EL (cell line): ENCODE data around the gene ARRDC3.
"Not testable (repeated sequence)": the region's sequence is repeated elsewhere in the genome, so short reads cannot be mapped to it uniquely, and the experiment has no call there.

Experiments
- DNase-seq: peaks from one replicate; pipeline ENCODE4 v3.0.0-alpha.2; 2016

ARRDC3 gene

GRCh38 chr5:91383027-91383955 is at the start of gene ARRDC3:
Gene ARRDC3 (minus strand): TSS chr5:91383317. CDS start chr5:91383092, 225 bp downstream.
- DNase-seq: peak; percentile 97

GRCh38 chr5:91430949-91431348 is 47.8 kb upstream of the ARRDC3 start:
- DNase-seq: no peak

- DNase-seq: no peak
Observed at GRCh38 chr5:91424638-91425436, 41.7 kb upstream of the ARRDC3 start.

- DNase-seq: no peak
Observed at GRCh38 chr5:91423871-91424270, 40.8 kb upstream of the ARRDC3 start.

- DNase-seq: no peak
Observed at GRCh38 chr5:91420879-91421278, 37.8 kb upstream of the ARRDC3 start.

- peak; percentile 64 for DNase-seq
Observed at GRCh38 chr5:91419571-91420537, 36.7 kb upstream of the ARRDC3 start.

- no peak for DNase-seq
Observed at GRCh38 chr5:91419136-91419535, 36.0 kb upstream of the ARRDC3 start.

- no peak for DNase-seq
Observed at GRCh38 chr5:91418158-91418557, 35.0 kb upstream of the ARRDC3 start.

- DNase-seq: peak; percentile 1
Observed at GRCh38 chr5:91417219-91417618, 34.1 kb upstream of the ARRDC3 start.

- DNase-seq: peak; percentile 13
Observed at GRCh38 chr5:91416491-91416890, 33.4 kb upstream of the ARRDC3 start.

GRCh38 chr5:91409304-91409703 is 26.2 kb upstream of the ARRDC3 start:
- no peak for DNase-seq

- DNase-seq: no peak
Observed at GRCh38 chr5:91408710-91409109, 25.6 kb upstream of the ARRDC3 start.

- DNase-seq: no peak
Observed at GRCh38 chr5:91407204-91407603, 24.1 kb upstream of the ARRDC3 start.

GRCh38 chr5:91403438-91403837 is 20.3 kb upstream of the ARRDC3 start:
- DNase-seq: no peak

GRCh38 chr5:91401175-91401574 is 18.1 kb upstream of the ARRDC3 start:
- DNase-seq: no peak

- DNase-seq: no peak
Observed at GRCh38 chr5:91397791-91398190, 14.7 kb upstream of the ARRDC3 start.

- no peak for DNase-seq
Observed at GRCh38 chr5:91390268-91390667, 7.2 kb upstream of the ARRDC3 start.

- not testable (repeated sequence) for DNase-seq
Observed at GRCh38 chr5:91389555-91389954, 6.4 kb upstream of the ARRDC3 start.

- DNase-seq: no peak
Observed at GRCh38 chr5:91388362-91388761, 5.2 kb upstream of the ARRDC3 start.

GRCh38 chr5:91386120-91386519 is 3.0 kb upstream of the ARRDC3 start:
- DNase-seq: no peak

- not testable (repeated sequence) for DNase-seq
Observed at GRCh38 chr5:91385596-91385995, 2.5 kb upstream of the ARRDC3 start.

- peak; percentile 86 for DNase-seq
Observed at GRCh38 chr5:91384671-91385430, 1.7 kb upstream of the ARRDC3 start.
